PC-3 (cell line): Measurements from ENCODE around the gene SEMA3A. TPM values are rescaled to one million over a fixed set of nuclear protein-coding genes. Genes with fewer than 3 reads are reported as not detected.
"Not testable (repeated sequence)": the region's sequence is repeated elsewhere in the genome, so short reads cannot be mapped to it uniquely, and the experiment has no call there.

ENCODE experiments used
- ATAC-seq: fragments of 200-7000 bp; cut with Tn5 transposase; 2 replicates; pipeline ENCODE4 v1.9.1; 2020; ENCODE audit warnings: mild to moderate bottlenecking, moderate library complexity
- BruUV-seq: library from RNA; stranded (reverse); fragments of 400-500 nt; replicated peaks from 2 replicates; lab custom pipeline; 2021; lab: Mats Ljungman, UMichigan
- CTCF ChIA-PET: fragments of 300-600 bp; sonication (Branson Sonifier 250); formaldehyde crosslinking; loops from one replicate; lab custom pipeline; 2022; ENCODE audit warnings: antibody characterized with exemption; lab: Charles Lee
- POLR2A ChIA-PET: fragments of 300-600 bp; sonication (Branson Sonifier 250); formaldehyde crosslinking; loops from one replicate; lab custom pipeline; 2022; ENCODE audit warnings: antibody characterized with exemption; ENCODE audit not compliant: unreplicated experiment; lab: Charles Lee
- DNase-seq: peaks from one replicate; pipeline ENCODE4 v3.0.0-alpha.2; 2015
- H2AFZ ChIP-seq: fragments of 300-600 bp; sonication (generic); 2 replicates; pipeline ENCODE4 v1.6.0; 2016; ENCODE audit warnings: antibody characterized with exemption, low read length
- H3F3A ChIP-seq: fragments of 300-600 bp; sonication (generic); one replicate; pipeline ENCODE4 v1.6.0; 2017; ENCODE audit warnings: antibody characterized with exemption, low read length, control low read depth, mild to moderate bottlenecking; ENCODE audit not compliant: unreplicated experiment
- H3K27ac ChIP-seq: fragments of 300-600 bp; sonication (generic); 2 replicates; pipeline ENCODE4 v1.5.1; 2016; ENCODE audit warnings: mild to moderate bottlenecking, low read length
- H3K27me3 ChIP-seq: fragments of 300-600 bp; sonication (generic); 2 replicates; pipeline ENCODE4 v1.6.1; 2016; ENCODE audit warnings: low read length, mixed read lengths
- H3K36me3 ChIP-seq: fragments of 300-600 bp; sonication (generic); 2 replicates; pipeline ENCODE4 v1.6.1; 2016; ENCODE audit warnings: low read depth, mixed run types, low read length, mixed read lengths
- H3K4me1 ChIP-seq: fragments of 300-600 bp; sonication (generic); 2 replicates; pipeline ENCODE4 v1.5.1; 2016; ENCODE audit warnings: low read length; ENCODE audit not compliant: insufficient read depth
- H3K4me2 ChIP-seq: fragments of 300-600 bp; sonication (generic); 2 replicates; pipeline ENCODE4 v1.6.0; 2016; ENCODE audit warnings: low read length
- H3K4me3 ChIP-seq: fragments of 300-600 bp; sonication (generic); 2 replicates; pipeline ENCODE4 v1.5.1; 2016; ENCODE audit warnings: mild to moderate bottlenecking, low read length, mixed read lengths
- H3K79me2 ChIP-seq: fragments of 300-600 bp; sonication (generic); 2 replicates; pipeline ENCODE4 v1.6.1; 2017; ENCODE audit warnings: low read length, mixed read lengths
- H3K9ac ChIP-seq: fragments of 300-600 bp; sonication (generic); 2 replicates; pipeline ENCODE4 v1.6.0; 2016; ENCODE audit warnings: mild to moderate bottlenecking, low read length
- H3K9me2 ChIP-seq: fragments of 300-600 bp; sonication (generic); replicated peaks from 2 replicates; pipeline ENCODE4 v1.6.1; 2016; ENCODE audit warnings: mixed run types, low read length, mixed read lengths
- H3K9me3 ChIP-seq: fragments of 300-600 bp; sonication (generic); 2 replicates; pipeline ENCODE4 v1.6.1; 2016; ENCODE audit warnings: low read length, mixed read lengths
- H4K20me1 ChIP-seq: fragments of 300-600 bp; sonication (generic); 2 replicates; pipeline ENCODE4 v1.6.1; 2016; ENCODE audit warnings: low read length, mixed read lengths
- EZH2 ChIP-seq: fragments of 300-600 bp; sonication (generic); IDR thresholded peaks from one replicate; pipeline ENCODE4 v1.6.1; 2017; ENCODE audit warnings: antibody characterized with exemption, mild to moderate bottlenecking, low read length; ENCODE audit not compliant: unreplicated experiment
- EZH2phosphoT487 ChIP-seq: fragments of 300-600 bp; sonication (generic); IDR thresholded peaks from 2 replicates; pipeline ENCODE4 v1.6.1; 2018; ENCODE audit warnings: mild to moderate bottlenecking, antibody characterized with exemption, low read length, borderline replicate concordance
- intact Hi-C: fragments of 100-400 bp; cut with micrococcal nuclease; formaldehyde crosslinking; loops from 2 replicates; pipeline ENCODE4 v1.9.0; 2023
- total RNA-seq: library from RNA; depleted of rRNA; stranded (reverse); fragments of >200 nt; gene quantifications from 2 replicates; pipeline ENCODE4 v1.2.3, GENCODE V29; 2014
- TF ChIP-seq, protein P1 (sequence below): fragments of 300-600 bp; sonication (generic); conservative IDR thresholded peaks from 2 replicates; pipeline ENCODE4 v1.5.1; 2017; ENCODE audit warnings: antibody characterized with exemption, low read depth, mild to moderate bottlenecking, low read length

Gene SEMA3A
- total RNA-seq, 1 experiment from 2014 or later: 16.9 TPM

DNA sequence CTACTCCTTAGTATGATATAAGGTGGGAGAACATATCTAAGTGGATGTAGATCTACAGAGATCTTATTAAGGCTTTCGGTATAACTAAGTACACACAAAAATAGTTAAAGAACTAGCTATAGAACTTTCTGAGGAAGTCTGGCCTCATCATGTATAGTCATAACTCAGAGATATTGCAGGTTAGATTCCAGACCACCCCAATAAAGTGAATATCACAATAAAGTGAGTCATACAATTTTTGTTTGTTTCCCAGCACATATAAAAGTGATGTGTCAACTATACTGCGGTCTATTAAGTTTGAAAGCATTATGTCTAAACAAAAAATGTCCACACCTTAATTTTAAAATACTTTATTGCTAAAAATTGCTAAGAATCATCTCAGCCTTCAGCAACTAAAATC lies 24.7 kb upstream of the SEMA3A start:
- intact Hi-C loops: loop anchor here (1.0 kb wide), 2 partner anchors 18 to 193 kb away; no protein-coding TSS in a partner anchor
- H3K9me2 ChIP-seq: no peaks in the 10 kb centered on the region
- H4K20me1 ChIP-seq: no peaks in the 10 kb centered on the region
- peak overlapping the region; percentile 91 for H3K27ac ChIP-seq
- H2AFZ ChIP-seq: peak overlapping the region; percentile 11; the same call in 1 of the 2 replicates
- H3F3A ChIP-seq: no peaks in the 10 kb centered on the region
- TF ChIP-seq, protein P1, sequence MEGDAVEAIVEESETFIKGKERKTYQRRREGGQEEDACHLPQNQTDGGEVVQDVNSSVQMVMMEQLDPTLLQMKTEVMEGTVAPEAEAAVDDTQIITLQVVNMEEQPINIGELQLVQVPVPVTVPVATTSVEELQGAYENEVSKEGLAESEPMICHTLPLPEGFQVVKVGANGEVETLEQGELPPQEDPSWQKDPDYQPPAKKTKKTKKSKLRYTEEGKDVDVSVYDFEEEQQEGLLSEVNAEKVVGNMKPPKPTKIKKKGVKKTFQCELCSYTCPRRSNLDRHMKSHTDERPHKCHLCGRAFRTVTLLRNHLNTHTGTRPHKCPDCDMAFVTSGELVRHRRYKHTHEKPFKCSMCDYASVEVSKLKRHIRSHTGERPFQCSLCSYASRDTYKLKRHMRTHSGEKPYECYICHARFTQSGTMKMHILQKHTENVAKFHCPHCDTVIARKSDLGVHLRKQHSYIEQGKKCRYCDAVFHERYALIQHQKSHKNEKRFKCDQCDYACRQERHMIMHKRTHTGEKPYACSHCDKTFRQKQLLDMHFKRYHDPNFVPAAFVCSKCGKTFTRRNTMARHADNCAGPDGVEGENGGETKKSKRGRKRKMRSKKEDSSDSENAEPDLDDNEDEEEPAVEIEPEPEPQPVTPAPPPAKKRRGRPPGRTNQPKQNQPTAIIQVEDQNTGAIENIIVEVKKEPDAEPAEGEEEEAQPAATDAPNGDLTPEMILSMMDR: no peak
- no peak for TF ChIP-seq EZH2phosphoT487
- no peak for TF ChIP-seq EZH2
- peak overlapping the region; percentile 70 for H3K9ac ChIP-seq
- DNase-seq (peak; percentile 87), ATAC-seq (peak; percentile 81)
- no peak overlapping the region for H3K4me3 ChIP-seq
- H3K36me3 ChIP-seq: peaks cover 11% of the 10 kb centered on the region; the same call in 1 of the 2 replicates
- no peaks in the 10 kb centered on the region for H3K27me3 ChIP-seq
- H3K79me2 ChIP-seq: no peaks in the 10 kb centered on the region
- ChIA-PET POLR2A (interaction anchor here (0.6 to 0.7 kb wide), 2 partner anchors 29 to 35 kb away, joined by 4 read pairs; no protein-coding TSS in a partner anchor), CTCF (no interaction called here)
- H3K4me2 ChIP-seq: peak overlapping the region; percentile 63
- peaks cover 18% of the 10 kb centered on the region for H3K4me1 ChIP-seq
- BruUV-seq: no TSS peak
- H3K9me3 ChIP-seq: 0 out of 2 replicates have a peak, but pooled peaks cover 10% of the 10 kb centered on the region

DNA sequence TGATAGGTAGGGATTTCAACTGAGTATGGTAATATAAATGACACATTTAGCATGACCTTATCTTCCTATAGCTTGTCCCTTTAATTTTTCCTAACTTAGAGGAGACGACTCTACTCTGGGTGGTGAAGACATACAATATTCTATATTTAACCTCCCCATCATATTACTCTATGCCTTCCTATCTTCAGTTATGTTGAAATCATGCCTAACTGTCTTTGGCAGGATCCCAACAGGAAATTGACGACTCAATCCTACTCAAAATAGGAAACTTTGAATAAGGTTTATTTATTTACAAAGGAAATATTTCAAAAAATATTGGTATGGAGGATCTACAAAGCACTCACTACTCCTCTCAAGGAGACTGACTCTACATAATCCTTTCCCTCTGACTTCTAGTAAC lies 24.1 kb upstream of the SEMA3A start:
- TSS peak; percentile 64 for BruUV-seq
- Histone ChIP-seq H3K4me2 (peak overlapping the region; percentile 56), H3K9me2 (no peaks in the 10 kb centered on the region), H3K79me2 (no peaks in the 10 kb centered on the region), H3K36me3 (peaks cover 11% of the 10 kb centered on the region; the same call in 1 of the 2 replicates), H3K4me1 (peaks cover 18% of the 10 kb centered on the region), H3K27ac (peak overlapping the region; percentile 91), H3K4me3 (no peak overlapping the region), H3K9ac (peak overlapping the region; percentile 56), H3K27me3 (no peaks in the 10 kb centered on the region), H4K20me1 (no peaks in the 10 kb centered on the region), H3F3A (no peaks in the 10 kb centered on the region), H2AFZ (no peak overlapping the region), H3K9me3 (0 out of 2 replicates have a peak, but pooled peaks cover 10% of the 10 kb centered on the region)
- DNase-seq (peak; percentile 87), ATAC-seq (peak; percentile 59)
- POLR2A ChIA-PET: interaction anchor here (0.6 kb wide), 1 partner anchor 29 kb away, joined by 4 read pairs; no protein-coding TSS in a partner anchor
- intact Hi-C loops: loop anchor here (1.0 kb wide), 2 partner anchors 19 to 194 kb away; no protein-coding TSS in a partner anchor
- TF ChIP-seq EZH2 (no peak), EZH2phosphoT487 (no peak)
- TF ChIP-seq, protein P1: no peak
- CTCF ChIA-PET: interaction anchor here (0.5 kb wide), 1 partner anchor 282 kb away, joined by 3 read pairs; no protein-coding TSS in a partner anchor

DNA sequence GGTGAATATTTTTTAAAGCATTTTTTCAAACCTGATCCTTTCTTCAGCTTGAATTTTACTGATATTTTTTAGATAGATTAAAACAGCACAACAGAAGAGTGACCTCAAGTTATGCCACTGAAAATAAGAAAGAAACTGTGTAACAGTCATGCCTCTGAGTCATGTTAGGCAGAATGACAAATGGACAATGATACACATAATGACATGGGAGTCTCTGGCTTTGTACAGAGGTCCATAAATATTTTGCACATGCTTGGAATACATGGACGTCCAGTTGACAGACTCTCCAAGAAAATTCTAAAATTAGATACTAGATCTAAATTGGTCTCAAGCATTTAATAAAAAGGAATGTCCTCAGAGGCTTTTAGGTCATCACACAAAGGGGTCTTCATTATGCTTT lies 21.9 kb upstream of the SEMA3A start:
- TF ChIP-seq EZH2 (no peak), EZH2phosphoT487 (no peak)
- TF ChIP-seq, protein P1: no peak
- peaks cover 18% of the 10 kb centered on the region for H3K4me1 ChIP-seq
- no peaks in the 10 kb centered on the region for H3K79me2 ChIP-seq
- H3F3A ChIP-seq: no peaks in the 10 kb centered on the region
- POLR2A ChIA-PET: interaction anchor here (0.5 kb wide), 1 partner anchor 193 kb away, joined by 5 read pairs; no protein-coding TSS in a partner anchor
- H3K36me3 ChIP-seq: peaks cover 11% of the 10 kb centered on the region; the same call in 1 of the 2 replicates
- H3K4me3 ChIP-seq: no peak overlapping the region
- no peak overlapping the region for H3K9ac ChIP-seq
- H3K9me2 ChIP-seq: no peaks in the 10 kb centered on the region
- no peaks in the 10 kb centered on the region for H4K20me1 ChIP-seq
- no peak overlapping the region for H3K27ac ChIP-seq
- intact Hi-C loops: no loop called here
- DNase-seq: peak; percentile 63
- no peak for ATAC-seq
- BruUV-seq: no TSS peak
- 0 out of 2 replicates have a peak, but pooled peaks cover 10% of the 10 kb centered on the region for H3K9me3 ChIP-seq
- H2AFZ ChIP-seq: no peak overlapping the region
- H3K27me3 ChIP-seq: no peaks in the 10 kb centered on the region
- no peak overlapping the region for H3K4me2 ChIP-seq
- CTCF ChIA-PET: no interaction called here

DNA sequence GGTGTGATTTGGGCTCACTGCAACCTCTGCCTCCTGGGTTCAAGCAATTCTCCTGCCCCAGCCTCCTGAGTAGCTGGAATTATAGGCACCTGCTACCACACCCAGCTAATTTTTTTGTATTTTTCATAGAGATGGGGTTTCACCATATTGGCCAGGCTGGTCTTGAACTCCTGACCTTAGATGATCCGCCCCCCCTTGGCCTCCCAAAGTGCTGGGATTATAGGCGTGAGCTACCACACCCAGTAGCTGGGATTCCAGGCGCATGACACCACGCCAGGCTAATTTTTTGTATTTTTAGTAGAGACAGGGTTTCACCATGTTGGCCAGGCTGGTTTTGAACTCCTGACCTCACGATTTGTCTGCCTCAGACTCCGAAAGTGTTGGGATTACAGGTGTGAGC lies 20.2 kb upstream of the SEMA3A start:
- H3K4me2 ChIP-seq, H4K20me1 ChIP-seq, H3K27me3 ChIP-seq, ATAC-seq, DNase-seq, H3K79me2 ChIP-seq, H3K36me3 ChIP-seq, H3K9me2 ChIP-seq, intact Hi-C loops, H3K27ac ChIP-seq, H3F3A ChIP-seq, H3K9me3 ChIP-seq, H2AFZ ChIP-seq, BruUV-seq, H3K9ac ChIP-seq, CTCF ChIA-PET, H3K4me3 ChIP-seq: not testable (repeated sequence)
- H3K4me1 ChIP-seq: peaks cover 15% of the 10 kb centered on the region
- POLR2A ChIA-PET: interaction anchor here (0.6 kb wide), 1 partner anchor 122 kb away, joined by 3 read pairs; no protein-coding TSS in a partner anchor
